Measurements from ENCODE around the gene SCYGR2.

The SCYGR2 gene

GRCh38 chr2:227612546-227613271 is 14.0 kb downstream of the SCYGR2 start:
- no peak for DNase-seq (ENCODE audit: extremely low read depth in 1 of 2, low read depth in 1 of 2)

DNA sequence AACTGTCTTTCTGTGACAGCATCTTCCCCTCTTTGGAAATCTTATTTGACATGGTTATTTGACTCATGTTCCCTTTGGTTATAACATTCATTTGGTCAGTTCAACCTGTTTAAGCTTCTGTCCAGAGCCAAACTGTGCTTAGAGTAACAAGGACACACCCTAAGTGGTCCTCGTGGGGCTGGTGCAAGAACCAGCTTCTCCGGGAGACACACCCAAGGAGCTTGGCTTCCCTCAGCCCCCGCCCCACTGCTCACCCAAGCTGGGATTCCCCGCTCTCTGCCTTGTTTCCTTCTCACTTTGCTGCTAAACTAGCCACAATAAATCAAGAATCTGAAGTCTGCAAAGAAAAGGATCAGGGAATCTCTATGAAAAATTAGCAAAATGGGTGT is 14.6 kb downstream of the SCYGR2 start:
- DNase-seq (ENCODE audit: extremely low read depth in 1 of 2, low read depth in 1 of 2): no peak

DNA sequence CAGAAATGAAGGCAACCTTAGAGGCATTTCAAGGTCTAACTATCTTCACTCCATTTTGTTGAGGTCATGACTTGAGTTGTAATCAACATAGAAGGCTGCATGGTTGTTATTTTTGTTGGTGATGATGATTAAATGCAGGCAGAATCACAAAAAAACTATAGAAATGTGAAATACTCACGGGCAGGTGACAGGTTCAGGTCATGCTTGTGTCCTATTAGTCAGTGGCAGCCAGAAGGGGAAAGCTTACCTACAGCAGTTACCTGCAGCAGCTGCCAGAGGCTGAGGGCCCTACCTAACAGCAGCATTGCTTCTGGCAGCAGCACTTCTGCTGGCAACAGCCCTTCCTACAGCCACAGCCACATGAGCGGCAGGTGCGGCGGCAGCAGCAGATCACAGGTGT is 15.6 kb downstream of the SCYGR2 start:
- no peak for DNase-seq (ENCODE audit: extremely low read depth in 1 of 2, low read depth in 1 of 2)

DNA sequence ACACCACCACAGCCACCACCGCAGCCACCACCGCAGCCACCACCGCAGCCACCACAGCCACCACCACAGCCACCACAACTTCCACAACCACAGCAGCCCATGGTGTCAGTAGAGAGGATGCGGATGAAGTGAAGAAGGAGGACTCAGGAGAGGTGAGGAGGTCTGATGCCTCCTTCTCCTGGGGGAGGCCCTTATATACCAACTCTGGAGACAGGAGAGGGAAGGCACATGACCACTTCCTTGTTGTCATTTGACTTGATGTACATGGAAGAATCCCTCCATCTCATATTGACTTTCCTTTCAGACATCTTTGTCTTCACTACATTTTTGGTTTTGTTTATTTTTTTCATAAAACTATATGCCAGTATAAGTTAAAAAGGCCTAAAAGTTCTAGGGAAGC is 16.0 kb downstream of the SCYGR2 start, which contains the start of gene SCYGR3:
TSS of gene SCYGR3 (minus strand) at position 101 of the 400 bp plus-strand sequence. CDS start at position 101, 0 bp downstream.
- DNase-seq (ENCODE audit: extremely low read depth in 1 of 2, low read depth in 1 of 2): no peak

- DNase-seq (ENCODE audit: extremely low read depth in 1 of 2, low read depth in 1 of 2): no peak
These were observed 16.5 kb downstream of the SCYGR2 start for GRCh38 chr2:227615181-227615580.

GRCh38 chr2:227615906-227616305 is 17.2 kb downstream of the SCYGR2 start:
- no peak for DNase-seq (ENCODE audit: extremely low read depth in 1 of 2, low read depth in 1 of 2)

- no peak for DNase-seq (ENCODE audit: extremely low read depth in 1 of 2, low read depth in 1 of 2)
These were observed 17.9 kb downstream of the SCYGR2 start for GRCh38 chr2:227616631-227617030.

DNA sequence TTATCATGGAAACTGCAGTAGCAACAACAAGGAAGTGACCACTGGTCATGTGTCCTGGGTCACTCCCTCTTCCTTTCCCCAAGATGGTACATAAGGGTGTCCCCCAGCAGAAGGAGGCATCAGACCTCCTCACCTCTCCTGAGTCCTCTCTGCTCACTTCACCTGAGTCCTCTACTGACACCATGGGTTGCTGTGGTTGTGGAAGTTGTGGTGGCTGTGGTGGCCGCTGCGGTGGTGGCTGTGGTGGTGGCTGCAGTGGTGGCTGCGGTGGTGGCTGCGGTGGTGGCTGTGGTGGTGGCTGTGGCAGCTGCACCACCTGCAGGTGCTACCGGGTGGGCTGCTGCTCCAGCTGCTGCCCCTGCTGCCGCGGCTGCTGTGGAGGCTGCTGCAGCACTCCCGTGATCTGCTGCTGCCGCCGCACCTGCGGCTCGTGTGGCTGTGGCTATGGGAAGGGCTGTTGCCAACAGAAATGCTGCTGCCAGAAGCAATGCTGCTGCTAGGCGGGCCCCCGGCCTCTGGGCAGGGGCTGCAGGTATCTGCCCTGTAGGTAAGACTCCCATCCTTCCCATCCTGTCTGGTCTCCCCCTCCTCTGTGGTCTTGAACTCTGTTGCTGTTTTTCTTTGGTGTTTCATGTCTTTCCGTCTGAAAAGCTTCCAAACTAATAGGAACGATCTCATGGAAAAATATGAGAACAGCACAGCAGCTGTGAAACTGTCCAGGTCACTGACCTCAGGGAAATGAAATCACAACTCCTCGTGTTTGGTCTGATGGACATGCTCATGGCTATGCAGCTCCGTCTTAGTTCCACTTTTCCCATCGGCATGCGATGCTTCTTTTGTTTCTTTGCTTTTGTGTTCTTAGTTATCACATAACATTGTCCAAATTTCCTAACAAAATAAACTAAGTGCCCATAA is 18.9 kb downstream of the SCYGR2 start, which contains the start of gene SCYGR4:
TSS of gene SCYGR4 (plus strand) at position 183 of the 915 bp plus-strand sequence. CDS start at position 183, 0 bp downstream.
- no peak for DNase-seq (ENCODE audit: extremely low read depth in 1 of 2, low read depth in 1 of 2)

GRCh38 chr2:227623226-227623625 is 24.5 kb downstream of the SCYGR2 start:
- no peak for DNase-seq (ENCODE audit: extremely low read depth in 1 of 2, low read depth in 1 of 2)

DNA sequence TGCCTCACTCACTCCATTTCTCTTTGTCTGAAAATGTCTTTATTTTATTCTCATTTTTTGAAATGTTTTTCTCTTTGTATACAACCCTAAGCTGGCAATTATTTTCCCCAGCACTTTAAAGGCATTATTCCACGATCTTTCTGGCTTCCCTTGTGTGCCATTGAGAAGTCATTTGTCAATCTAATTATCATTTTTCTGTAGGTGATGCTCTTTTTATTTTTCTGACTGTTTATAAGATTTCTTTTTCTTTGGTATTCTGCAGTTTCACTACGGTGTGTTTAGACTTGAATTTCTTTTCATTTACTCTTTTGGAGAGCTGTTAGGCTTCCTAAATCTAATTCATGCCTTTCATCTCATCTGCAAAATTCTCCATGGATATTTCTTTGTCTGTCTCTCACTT is 26.7 kb downstream of the SCYGR2 start:
- no peak for DNase-seq (ENCODE audit: extremely low read depth in 1 of 2, low read depth in 1 of 2)

DNA sequence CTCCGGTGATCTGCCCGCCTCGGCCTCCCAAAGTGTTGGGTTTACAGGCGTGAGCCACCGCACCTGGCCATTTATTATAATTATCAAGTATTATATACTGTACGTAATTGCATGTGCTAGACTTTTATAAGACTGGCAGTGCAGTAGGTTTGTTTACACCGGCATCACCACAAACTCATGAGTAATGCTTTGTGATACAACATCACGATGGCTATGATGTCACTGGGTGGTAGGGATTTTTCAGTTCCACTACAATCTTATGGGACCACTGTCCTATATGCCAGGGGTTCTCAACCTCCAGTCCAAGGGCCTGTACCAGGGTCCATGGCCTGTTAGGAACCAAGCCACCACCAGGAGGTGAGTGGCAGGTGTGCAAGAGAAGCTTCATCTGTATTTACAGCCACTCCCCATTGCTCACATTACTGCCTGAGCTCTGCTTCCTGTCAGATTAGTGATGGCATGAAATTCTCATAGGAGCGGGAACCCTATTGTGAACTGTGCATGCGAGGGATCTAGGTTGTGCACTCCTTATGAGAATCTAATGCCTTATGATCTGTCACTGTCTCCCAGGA is 28.0 kb downstream of the SCYGR2 start:
- no peak for DNase-seq (ENCODE audit: extremely low read depth in 1 of 2, low read depth in 1 of 2)

GRCh38 chr2:227627769-227628168 is 29.1 kb downstream of the SCYGR2 start:
- peak in 1 of 2 donors; percentile 3 for DNase-seq (ENCODE audit: extremely low read depth in 1 of 2, low read depth in 1 of 2)

- no peak for DNase-seq (ENCODE audit: extremely low read depth in 1 of 2, low read depth in 1 of 2)
These were observed 30.7 kb downstream of the SCYGR2 start for GRCh38 chr2:227629435-227629834.

DNA sequence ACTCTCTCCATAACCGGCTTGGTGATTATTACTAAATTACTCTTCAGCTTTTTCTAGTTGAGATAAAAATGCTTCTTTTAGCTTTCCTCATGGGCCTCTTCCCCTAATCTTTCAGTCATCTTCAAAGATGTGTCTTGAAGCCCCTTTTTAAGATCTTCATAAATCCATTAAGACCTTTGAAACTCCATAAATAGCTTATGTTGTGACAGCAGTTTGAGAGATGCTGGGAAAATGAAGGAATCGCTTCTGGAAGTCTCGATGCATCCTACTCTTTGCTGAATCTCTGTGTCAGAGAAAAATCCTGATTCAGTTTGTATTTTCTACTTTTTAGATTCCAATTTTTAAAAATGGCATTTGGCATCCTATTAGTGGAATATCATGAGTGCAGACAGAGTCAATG is 31.6 kb downstream of the SCYGR2 start:
- no peak for DNase-seq (ENCODE audit: extremely low read depth in 1 of 2, low read depth in 1 of 2)

DNA sequence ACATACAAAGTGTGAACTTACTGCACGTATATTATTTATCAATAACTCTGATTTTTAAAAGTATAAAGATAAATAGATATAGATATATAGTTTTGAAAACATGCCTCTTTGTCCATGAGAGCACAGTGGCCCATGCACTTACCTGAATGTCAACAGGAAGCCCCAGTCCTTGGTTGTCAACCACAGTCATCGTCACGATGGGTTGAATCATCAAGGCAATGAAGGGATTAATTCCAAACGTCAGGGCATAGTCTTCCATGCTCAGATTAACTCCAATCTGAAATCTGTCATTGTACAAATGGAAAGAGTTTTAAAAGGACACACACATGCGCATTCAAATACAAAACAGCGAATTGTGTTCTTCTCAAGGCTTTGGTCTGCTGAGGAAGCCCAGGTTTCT is 34.1 kb downstream of the SCYGR2 start:
- no peak for DNase-seq (ENCODE audit: extremely low read depth in 1 of 2, low read depth in 1 of 2)

GRCh38 chr2:227634201-227634600 is 35.5 kb downstream of the SCYGR2 start:
- no peak for DNase-seq (ENCODE audit: extremely low read depth in 1 of 2, low read depth in 1 of 2)

- no peak for DNase-seq (ENCODE audit: extremely low read depth in 1 of 2, low read depth in 1 of 2)
These were observed 44.0 kb downstream of the SCYGR2 start for GRCh38 chr2:227642656-227643055.

GRCh38 chr2:227643990-227644551 is 45.4 kb downstream of the SCYGR2 start:
- no peak for DNase-seq (ENCODE audit: extremely low read depth in 1 of 2, low read depth in 1 of 2)
